ENCODE data around the gene IL17REL. TPM values are rescaled to one million over a fixed set of nuclear protein-coding genes. Genes with fewer than 3 reads are reported as not detected.

Gene IL17REL
- total and polyA plus RNA-seq, 2 of the 13 experiments (the other 11 are each of a cell fraction or from before 2014, with no cell fraction given), result not detected

DNA sequence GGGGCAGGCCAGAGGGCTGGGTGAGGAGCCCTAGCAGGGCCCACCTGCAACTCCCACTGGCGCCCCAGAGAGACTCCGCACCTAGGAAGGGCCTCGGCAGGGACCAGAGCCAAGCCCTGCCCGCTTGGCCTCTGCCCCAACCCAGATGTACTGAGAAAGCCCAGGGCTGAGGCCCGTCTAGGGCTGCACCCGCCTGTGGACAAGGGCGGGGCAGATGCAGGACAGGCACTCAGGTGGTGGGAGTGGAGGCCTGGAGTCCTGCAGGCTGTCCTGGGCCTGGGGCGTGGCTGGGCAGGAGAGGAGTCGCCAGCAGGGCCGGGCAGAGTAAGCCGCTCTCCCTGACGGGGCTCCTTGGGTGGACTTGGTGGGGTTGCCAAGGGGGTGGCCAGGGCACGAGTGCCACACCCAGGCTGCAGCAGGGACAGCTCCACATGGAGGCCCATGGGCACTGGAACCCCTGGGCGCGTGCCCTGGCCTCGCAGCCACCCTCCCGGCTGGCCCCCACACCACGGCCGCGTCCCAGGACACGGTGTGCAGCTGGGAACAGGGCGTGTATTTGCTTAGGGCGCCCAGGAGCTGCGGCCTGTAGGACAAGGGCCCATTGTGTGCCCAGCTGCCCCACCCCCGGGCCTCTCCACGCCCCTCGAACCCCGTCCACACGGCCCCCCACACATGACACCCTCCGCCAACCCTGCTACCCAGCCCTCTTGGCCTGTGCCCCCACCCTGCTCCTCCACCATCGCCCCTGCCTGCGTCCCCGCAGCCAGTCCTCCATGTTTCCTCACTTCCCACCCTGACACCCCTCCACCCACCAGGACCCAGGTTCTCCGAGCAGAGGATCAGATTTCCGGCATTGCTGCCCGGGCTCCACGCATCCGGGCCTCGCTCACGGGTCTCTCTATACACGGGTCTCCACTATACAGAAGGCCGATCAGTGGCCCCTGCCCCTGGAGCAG, 63.3 kb downstream of the IL17REL start (continued):
- TF ChIP-seq ZKSCAN1 (IDR thresholded peaks at IDR 0.05; ENCODE audit: low read length), result no peak
- no peak for TF ChIP-seq PRPF4 (IDR thresholded peaks at IDR 0.05; ENCODE audit: low read depth, low read length, poor library complexity, severe bottlenecking)
- TF ChIP-seq ZSCAN20 (CRISPR knock-in tag; IDR thresholded peaks at IDR 0.05; ENCODE audit: borderline replicate concordance), result 0 out of 2 replicates have a peak, but pooled peaks have one; percentile 58
- TF ChIP-seq, protein P1, sequence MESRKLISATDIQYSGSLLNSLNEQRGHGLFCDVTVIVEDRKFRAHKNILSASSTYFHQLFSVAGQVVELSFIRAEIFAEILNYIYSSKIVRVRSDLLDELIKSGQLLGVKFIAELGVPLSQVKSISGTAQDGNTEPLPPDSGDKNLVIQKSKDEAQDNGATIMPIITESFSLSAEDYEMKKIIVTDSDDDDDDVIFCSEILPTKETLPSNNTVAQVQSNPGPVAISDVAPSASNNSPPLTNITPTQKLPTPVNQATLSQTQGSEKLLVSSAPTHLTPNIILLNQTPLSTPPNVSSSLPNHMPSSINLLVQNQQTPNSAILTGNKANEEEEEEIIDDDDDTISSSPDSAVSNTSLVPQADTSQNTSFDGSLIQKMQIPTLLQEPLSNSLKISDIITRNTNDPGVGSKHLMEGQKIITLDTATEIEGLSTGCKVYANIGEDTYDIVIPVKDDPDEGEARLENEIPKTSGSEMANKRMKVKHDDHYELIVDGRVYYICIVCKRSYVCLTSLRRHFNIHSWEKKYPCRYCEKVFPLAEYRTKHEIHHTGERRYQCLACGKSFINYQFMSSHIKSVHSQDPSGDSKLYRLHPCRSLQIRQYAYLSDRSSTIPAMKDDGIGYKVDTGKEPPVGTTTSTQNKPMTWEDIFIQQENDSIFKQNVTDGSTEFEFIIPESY (CRISPR knock-in tag; IDR thresholded peaks at IDR 0.05), result no peak
- TF ChIP-seq FOXM1 (CRISPR knock-in tag; IDR thresholded peaks at IDR 0.05), result no peak
- no peak for TF ChIP-seq CENPBD1 (CRISPR knock-in tag; IDR thresholded peaks at IDR 0.05; ENCODE audit: borderline replicate concordance, low read depth)
- no peak; the same call in 1 of the 2 replicates for TF ChIP-seq HOXA9 (CRISPR knock-in tag; IDR thresholded peaks at IDR 0.05; ENCODE audit: borderline replicate concordance)
- TF ChIP-seq, protein P2, sequence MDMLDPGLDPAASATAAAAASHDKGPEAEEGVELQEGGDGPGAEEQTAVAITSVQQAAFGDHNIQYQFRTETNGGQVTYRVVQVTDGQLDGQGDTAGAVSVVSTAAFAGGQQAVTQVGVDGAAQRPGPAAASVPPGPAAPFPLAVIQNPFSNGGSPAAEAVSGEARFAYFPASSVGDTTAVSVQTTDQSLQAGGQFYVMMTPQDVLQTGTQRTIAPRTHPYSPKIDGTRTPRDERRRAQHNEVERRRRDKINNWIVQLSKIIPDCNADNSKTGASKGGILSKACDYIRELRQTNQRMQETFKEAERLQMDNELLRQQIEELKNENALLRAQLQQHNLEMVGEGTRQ (IDR thresholded peaks at IDR 0.05; ENCODE audit: low read depth, low read length), result no peak
- TF ChIP-seq, protein P2 (CRISPR knock-in tag; IDR thresholded peaks at IDR 0.05; ENCODE audit: borderline replicate concordance), result no peak
- no peak for TF ChIP-seq ZNF569 (CRISPR knock-in tag; IDR thresholded peaks at IDR 0.05; ENCODE audit: borderline replicate concordance)
- TF ChIP-seq RFXAP (CRISPR knock-in tag; IDR thresholded peaks at IDR 0.05; ENCODE audit: borderline replicate concordance), result 0 out of 2 replicates have a peak, but pooled peaks have one; percentile 28
- no peak for TF ChIP-seq TMF1 (CRISPR knock-in tag; IDR thresholded peaks at IDR 0.05; ENCODE audit: low read depth)
- TF ChIP-seq, protein P3, sequence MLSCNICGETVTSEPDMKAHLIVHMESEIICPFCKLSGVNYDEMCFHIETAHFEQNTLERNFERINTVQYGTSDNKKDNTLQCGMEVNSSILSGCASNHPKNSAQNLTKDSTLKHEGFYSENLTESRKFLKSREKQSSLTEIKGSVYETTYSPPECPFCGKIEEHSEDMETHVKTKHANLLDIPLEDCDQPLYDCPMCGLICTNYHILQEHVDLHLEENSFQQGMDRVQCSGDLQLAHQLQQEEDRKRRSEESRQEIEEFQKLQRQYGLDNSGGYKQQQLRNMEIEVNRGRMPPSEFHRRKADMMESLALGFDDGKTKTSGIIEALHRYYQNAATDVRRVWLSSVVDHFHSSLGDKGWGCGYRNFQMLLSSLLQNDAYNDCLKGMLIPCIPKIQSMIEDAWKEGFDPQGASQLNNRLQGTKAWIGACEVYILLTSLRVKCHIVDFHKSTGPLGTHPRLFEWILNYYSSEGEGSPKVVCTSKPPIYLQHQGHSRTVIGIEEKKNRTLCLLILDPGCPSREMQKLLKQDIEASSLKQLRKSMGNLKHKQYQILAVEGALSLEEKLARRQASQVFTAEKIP (CRISPR knock-in tag; IDR thresholded peaks at IDR 0.05; ENCODE audit: borderline replicate concordance), result no peak
- TF ChIP-seq TAF1 (CRISPR knock-in tag; IDR thresholded peaks at IDR 0.05), result peak; percentile 54
- TF ChIP-seq ZNF143 (CRISPR knock-in tag; IDR thresholded peaks at IDR 0.05), result 0 out of 2 replicates have a peak, but pooled peaks have one; percentile 15
- 0 out of 2 replicates have a peak, but pooled peaks have one; percentile 33 for TF ChIP-seq ZNF441 (CRISPR knock-in tag; IDR thresholded peaks at IDR 0.05; ENCODE audit: borderline replicate concordance)
- no peak for TF ChIP-seq CHD2 (IDR thresholded peaks at IDR 0.05; ENCODE audit: low read depth, low read length)
- TF ChIP-seq ZNF75D (CRISPR knock-in tag; IDR thresholded peaks at IDR 0.05; ENCODE audit: borderline replicate concordance), result no peak
- TF ChIP-seq, protein P4, sequence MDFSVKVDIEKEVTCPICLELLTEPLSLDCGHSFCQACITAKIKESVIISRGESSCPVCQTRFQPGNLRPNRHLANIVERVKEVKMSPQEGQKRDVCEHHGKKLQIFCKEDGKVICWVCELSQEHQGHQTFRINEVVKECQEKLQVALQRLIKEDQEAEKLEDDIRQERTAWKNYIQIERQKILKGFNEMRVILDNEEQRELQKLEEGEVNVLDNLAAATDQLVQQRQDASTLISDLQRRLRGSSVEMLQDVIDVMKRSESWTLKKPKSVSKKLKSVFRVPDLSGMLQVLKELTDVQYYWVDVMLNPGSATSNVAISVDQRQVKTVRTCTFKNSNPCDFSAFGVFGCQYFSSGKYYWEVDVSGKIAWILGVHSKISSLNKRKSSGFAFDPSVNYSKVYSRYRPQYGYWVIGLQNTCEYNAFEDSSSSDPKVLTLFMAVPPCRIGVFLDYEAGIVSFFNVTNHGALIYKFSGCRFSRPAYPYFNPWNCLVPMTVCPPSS (IDR thresholded peaks at IDR 0.05), result no peak
- TF ChIP-seq LCORL (IDR thresholded peaks at IDR 0.05), result no peak
- TF ChIP-seq LCORL (CRISPR knock-in tag; IDR thresholded peaks at IDR 0.05), result peak; percentile 93

All from HepG2 (cell line).